Mesothelial cell of epicardium (in vitro differentiated cells): Measurements from ENCODE around the gene GADD45B. TPM values are rescaled to one million over a fixed set of nuclear protein-coding genes. Genes with fewer than 3 reads are reported as not detected.
A peak's percentile ranks its signal among the peaks of the same experiment; 100 is the strongest.
"Not testable (repeated sequence)": the region's sequence is repeated elsewhere in the genome, so short reads cannot be mapped to it uniquely, and the experiment has no call there.

ENCODE experiments used
- DNase-seq, 2 experiments: peaks; one replicate each; pipeline ENCODE4 v3.0.0; 2021; ENCODE audit warnings: low spot score in 2 of 2; ENCODE audit not compliant: unreplicated experiment in 2 of 2
- H3K27ac Mint-ChIP-seq: 2 replicates; pipeline ENCODE4 v1.8.0; 2021; ENCODE audit warnings: mixed read lengths
- H3K27me3 Mint-ChIP-seq: 2 replicates; pipeline ENCODE4 v1.8.0; 2021; ENCODE audit warnings: low read depth, mixed read lengths
- H3K36me3 Mint-ChIP-seq: 2 replicates; pipeline ENCODE4 v1.8.0; 2021; ENCODE audit warnings: mixed read lengths
- H3K4me1 Mint-ChIP-seq: 2 replicates; pipeline ENCODE4 v1.8.0; 2021; ENCODE audit warnings: mixed read lengths
- H3K4me3 Mint-ChIP-seq: 2 replicates; pipeline ENCODE4 v1.8.0; 2021; ENCODE audit warnings: mild to moderate bottlenecking, moderate library complexity, mixed read lengths
- H3K9me3 Mint-ChIP-seq: 2 replicates; pipeline ENCODE4 v1.8.0; 2021; ENCODE audit warnings: mixed read lengths
- total RNA-seq: library from RNA; stranded (reverse); gene quantifications from 3 replicates; pipeline ENCODE4 v1.2.1, GENCODE V29; 2021
- TF ChIP-seq, protein P1 (sequence below): fragments of 200-600 bp; sonication (generic); IDR thresholded peaks from one replicate; pipeline ENCODE4 v1.5.0; 2021; ENCODE audit warnings: antibody characterized with exemption; ENCODE audit not compliant: unreplicated experiment

The GADD45B gene
- total RNA-seq, 1 donor from 2014 or later, result 80.0 TPM

DNA sequence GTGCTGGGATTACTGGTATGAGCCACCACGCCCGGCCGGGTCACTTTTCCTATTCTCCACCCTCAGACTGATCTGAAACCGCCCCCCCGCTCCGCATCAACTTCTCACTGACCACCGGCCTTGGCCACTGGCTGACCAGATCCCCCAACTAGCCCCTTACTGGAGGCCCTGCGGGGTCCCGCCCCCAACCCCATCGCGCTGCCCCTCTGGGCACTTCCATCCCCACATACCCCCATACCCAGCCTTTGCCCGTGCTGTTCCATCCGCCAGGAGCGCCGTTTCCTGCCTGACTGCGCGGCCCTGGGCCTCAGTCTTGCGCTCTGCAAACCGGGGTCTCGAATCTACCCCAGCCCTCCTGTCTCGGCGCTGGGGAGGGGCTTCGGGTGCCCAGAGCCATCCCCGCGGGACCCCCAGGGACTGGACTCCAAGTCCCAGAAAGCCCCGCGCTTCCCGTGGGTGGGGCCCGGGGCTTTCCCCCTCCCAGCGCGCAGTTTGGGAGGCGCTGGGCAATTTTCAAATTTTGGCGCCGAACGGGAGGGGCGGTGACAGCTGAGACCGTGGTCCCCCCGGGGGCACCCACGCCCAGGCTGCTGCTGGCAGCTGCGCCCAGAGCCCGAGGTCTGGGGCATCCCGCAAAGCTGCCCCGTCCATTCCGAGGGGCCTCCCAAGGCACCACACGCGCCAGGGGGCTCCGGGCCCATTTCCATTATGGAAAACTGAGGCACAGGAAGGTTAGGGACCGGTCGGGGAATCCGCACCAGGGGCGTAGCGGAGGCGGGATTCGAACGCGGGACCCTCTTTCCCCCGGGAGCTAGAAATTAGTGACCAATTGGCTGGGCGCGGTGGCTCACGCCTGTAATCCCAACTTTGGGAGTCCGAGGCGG lies 13.9 kb upstream of the GADD45B start:
- Mint-ChIP-seq H3K27ac (peak overlapping the region; percentile 39), H3K4me3 (peak overlapping the region; percentile 74), H3K27me3 (no peaks in the 10 kb centered on the region), H3K9me3 (no peaks in the 10 kb centered on the region), H3K4me1 (peaks cover 11% of the 10 kb centered on the region), H3K36me3 (no peaks in the 10 kb centered on the region)
- DNase-seq, result peak in 1 of 2 experiments; percentile 55
- TF ChIP-seq, protein P1, sequence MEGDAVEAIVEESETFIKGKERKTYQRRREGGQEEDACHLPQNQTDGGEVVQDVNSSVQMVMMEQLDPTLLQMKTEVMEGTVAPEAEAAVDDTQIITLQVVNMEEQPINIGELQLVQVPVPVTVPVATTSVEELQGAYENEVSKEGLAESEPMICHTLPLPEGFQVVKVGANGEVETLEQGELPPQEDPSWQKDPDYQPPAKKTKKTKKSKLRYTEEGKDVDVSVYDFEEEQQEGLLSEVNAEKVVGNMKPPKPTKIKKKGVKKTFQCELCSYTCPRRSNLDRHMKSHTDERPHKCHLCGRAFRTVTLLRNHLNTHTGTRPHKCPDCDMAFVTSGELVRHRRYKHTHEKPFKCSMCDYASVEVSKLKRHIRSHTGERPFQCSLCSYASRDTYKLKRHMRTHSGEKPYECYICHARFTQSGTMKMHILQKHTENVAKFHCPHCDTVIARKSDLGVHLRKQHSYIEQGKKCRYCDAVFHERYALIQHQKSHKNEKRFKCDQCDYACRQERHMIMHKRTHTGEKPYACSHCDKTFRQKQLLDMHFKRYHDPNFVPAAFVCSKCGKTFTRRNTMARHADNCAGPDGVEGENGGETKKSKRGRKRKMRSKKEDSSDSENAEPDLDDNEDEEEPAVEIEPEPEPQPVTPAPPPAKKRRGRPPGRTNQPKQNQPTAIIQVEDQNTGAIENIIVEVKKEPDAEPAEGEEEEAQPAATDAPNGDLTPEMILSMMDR, result no peak

DNA sequence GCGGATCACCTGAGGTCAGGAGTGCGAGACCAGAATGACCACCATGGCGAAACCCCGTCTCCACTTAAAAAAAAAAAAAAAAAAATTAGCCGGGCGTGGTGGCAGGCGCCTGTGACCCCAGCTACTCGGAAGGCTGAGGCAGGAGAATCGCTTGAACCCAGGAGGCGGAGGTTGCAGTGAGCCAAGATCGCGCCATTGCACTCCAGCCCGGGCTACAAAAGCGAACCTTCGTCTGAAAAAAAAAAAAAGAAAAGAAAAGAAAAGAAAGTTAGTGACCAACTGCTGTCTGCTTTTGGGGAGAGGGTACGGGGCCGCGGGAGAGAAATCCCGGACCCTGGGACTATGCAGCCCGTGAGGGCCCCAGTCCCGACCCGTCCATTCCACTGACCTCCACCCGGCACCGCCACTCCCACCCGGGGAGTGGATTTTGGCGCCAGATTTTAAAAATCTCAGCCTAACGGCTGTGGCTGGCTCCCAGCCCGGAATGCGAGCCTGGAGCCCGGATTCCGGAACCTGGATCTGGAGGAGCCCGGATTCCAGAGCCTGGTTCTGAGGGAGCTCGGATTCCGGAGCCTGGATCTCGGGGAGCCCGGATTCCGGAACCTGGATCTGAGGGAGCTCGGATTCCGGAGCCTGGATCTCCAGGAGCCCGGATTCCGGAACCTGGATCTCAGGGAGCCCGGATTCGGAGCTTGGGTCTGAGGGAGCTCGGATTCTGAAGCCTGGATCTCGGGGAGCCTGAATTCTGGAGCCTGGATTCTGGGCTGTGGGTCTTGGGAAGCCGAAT lies 13.1 kb upstream of the GADD45B start:
- H3K4me3 Mint-ChIP-seq, result peak overlapping the region; percentile 74
- H3K4me1 Mint-ChIP-seq, result peaks cover 9% of the 10 kb centered on the region
- peak; percentile 50 to 83 for DNase-seq
- no peaks in the 10 kb centered on the region for H3K27me3 Mint-ChIP-seq
- TF ChIP-seq, protein P1, result no peak
- no peaks in the 10 kb centered on the region for H3K9me3 Mint-ChIP-seq
- peak overlapping the region; percentile 83 for H3K27ac Mint-ChIP-seq
- no peaks in the 10 kb centered on the region for H3K36me3 Mint-ChIP-seq

DNA sequence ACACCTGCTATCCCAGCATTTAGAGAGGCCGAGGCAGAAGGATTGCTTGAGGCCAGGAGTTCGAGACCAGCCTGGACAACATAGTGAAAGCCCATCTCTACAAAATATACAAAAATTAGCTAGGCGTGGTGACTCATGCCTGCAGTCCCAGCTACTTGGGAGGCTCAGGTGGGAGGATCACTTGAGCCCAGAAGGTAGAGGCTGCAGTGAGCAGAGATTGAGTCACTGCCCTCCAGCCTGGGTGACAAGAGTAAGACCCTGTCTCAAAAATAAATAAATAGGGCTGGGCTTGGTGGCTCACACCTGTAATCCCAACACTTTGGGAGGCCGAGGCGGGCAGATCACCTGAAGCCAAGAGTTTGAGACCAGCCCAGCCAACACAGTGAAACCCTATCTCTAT lies 12.2 kb upstream of the GADD45B start:
- DNase-seq, H3K4me1 Mint-ChIP-seq, H3K9me3 Mint-ChIP-seq, H3K27me3 Mint-ChIP-seq, H3K4me3 Mint-ChIP-seq, H3K36me3 Mint-ChIP-seq: not testable (repeated sequence)
- peak overlapping the region; percentile 83 for H3K27ac Mint-ChIP-seq

DNA sequence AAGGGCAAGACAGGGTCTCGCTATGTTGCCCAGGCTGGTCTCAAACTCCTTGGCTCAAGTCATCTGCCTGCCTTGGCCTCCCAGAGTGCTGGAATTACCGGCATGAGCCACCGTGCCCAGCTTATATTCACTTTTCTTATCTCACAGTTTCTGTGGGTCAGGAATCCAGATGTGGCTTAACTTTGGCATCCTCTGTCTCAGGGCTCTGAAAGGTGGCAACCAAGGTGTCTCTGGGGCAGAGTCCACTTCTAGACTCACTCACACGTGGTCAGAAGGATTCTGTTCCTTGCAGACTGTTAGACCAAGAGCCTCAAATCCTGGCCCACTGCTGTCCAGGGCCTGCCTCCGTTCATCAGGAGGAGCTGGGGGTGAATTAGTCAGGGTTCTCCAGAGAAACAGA lies 11.5 kb upstream of the GADD45B start:
- H3K4me3 Mint-ChIP-seq, result no peak overlapping the region
- H3K27ac Mint-ChIP-seq, result no peak overlapping the region
- no peak for DNase-seq

DNA sequence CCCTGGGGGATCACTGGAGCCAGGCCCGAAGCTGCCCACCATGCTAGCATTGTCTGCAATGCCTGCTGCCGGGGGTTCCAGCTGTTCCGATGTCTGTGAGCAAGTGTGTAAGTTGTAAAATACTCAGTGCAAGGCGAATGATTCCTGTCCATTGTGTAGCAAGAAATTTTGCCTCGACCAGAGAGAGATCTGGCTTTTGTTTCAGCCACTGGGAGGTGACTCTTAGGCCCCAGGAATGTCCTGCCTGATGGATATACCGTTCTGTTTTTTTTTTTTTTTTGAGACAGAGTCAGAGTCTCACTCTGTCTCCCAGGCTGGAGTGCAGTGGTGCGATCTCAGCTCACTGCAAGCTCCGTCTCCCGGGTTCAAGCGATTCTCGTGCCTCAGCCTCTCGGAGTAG lies 7.3 kb upstream of the GADD45B start:
- H3K4me3 Mint-ChIP-seq, result no peak overlapping the region
- no peak overlapping the region for H3K27ac Mint-ChIP-seq
- no peaks in the 10 kb centered on the region for H3K36me3 Mint-ChIP-seq
- DNase-seq, result no peak
- peaks cover 7% of the 10 kb centered on the region for H3K4me1 Mint-ChIP-seq
- H3K9me3 Mint-ChIP-seq, result no peaks in the 10 kb centered on the region
- H3K27me3 Mint-ChIP-seq, result no peaks in the 10 kb centered on the region
- TF ChIP-seq, protein P1, result no peak

More for the DNA sequence above, 11.5 kb upstream of the GADD45B start:
- Mint-ChIP-seq H3K4me1 (peaks cover 11% of the 10 kb centered on the region), H3K36me3 (no peaks in the 10 kb centered on the region), H3K27me3 (no peaks in the 10 kb centered on the region), H3K9me3 (no peaks in the 10 kb centered on the region)
- TF ChIP-seq, protein P1, result no peak
